Measurements from ENCODE around the gene HYCC2.
"Not testable (repeated sequence)": the region's sequence is repeated elsewhere in the genome, so short reads cannot be mapped to it uniquely, and the experiment has no call there.

HYCC2 gene

DNA sequence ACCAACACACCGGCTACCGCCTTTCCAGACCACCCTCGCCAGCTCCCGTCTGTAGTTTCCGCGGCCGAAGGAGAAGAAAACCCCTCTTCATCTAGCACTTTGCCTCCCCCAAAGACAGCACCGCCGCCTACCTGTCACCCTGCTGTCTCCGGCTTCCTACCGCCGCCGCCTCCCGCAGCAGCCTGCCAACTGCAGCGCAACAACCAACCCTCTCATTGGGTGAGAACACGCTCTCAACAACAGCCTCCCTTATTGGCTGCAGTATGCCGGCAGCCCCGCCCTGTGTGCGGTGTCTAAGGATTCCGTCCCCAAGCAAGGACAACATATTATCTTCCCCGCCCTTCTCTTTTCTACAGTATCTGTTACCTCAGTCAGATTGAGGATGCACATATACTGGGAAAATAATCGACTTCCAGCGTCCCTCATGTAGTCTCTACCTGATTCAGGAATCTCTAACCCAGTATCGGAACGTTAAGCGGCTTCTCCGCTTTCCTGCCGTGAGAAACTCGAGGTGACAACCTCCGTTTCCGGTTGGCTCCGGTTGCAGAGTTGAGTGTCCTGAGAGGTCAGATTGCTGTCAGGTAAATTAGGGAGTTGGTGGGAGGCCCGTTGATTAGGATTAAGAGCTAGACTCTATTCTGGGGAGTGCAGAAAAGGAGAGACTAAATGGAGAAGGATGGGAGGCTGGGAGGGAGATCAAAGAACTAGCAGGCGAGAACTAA lies at the start of gene HYCC2, which contains the start of gene NDUFB3:
HYCC2 (minus strand) TSS at position 193 of the 722 bp plus-strand sequence. CDS start 47,662 bp downstream, outside the sequence.
NDUFB3 (plus strand) TSS at position 523 of the 722 bp plus-strand sequence. CDS start 6,882 bp downstream, outside the sequence.
- peak; percentile 84 for DNase-seq (ENCODE audit: low read depth in 2 of 2)

DNA sequence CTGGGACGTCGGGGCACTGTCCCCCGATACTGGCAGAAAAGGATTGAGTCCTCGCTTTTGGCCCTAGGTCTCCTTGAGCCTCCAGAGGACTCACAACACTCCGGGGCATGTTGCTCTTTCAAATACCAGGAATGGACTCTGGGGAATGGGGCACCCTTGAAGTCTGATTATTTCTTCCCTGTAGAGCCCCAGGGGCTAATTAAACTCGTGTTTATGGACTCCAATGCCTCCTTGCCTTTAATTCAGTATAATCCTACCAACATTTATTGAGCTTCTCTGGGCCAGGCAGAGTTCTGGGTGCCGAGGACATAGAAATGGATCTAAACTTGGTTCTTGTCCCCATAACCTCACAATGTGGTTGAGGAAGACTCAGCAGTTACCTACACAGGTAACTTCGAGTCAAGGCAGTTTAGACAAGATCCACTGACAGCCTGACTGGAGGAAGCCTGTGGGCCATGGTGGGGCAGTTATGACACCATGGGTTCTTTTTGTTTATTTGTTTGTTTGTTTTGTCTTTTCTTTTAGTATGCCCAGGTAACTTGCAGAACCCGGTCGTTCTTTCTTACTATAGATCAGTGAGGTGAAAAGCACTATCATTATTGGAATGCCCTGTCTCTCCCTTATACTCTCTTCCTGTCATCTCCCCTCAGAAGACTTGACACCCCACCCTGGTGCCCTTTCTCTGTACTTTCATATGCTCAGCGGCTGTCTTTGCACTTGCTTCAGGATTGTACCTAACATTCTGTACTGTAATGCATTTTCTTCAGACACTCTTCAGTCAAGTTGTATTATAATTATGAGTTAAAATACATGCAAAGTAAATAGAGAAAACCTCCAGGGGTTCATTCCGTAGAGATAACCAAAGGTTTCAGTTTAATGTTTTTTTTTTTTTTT lies 47.7 kb upstream of the HYCC2 start:
- no peak for DNase-seq (ENCODE audit: low read depth in 2 of 2)

DNA sequence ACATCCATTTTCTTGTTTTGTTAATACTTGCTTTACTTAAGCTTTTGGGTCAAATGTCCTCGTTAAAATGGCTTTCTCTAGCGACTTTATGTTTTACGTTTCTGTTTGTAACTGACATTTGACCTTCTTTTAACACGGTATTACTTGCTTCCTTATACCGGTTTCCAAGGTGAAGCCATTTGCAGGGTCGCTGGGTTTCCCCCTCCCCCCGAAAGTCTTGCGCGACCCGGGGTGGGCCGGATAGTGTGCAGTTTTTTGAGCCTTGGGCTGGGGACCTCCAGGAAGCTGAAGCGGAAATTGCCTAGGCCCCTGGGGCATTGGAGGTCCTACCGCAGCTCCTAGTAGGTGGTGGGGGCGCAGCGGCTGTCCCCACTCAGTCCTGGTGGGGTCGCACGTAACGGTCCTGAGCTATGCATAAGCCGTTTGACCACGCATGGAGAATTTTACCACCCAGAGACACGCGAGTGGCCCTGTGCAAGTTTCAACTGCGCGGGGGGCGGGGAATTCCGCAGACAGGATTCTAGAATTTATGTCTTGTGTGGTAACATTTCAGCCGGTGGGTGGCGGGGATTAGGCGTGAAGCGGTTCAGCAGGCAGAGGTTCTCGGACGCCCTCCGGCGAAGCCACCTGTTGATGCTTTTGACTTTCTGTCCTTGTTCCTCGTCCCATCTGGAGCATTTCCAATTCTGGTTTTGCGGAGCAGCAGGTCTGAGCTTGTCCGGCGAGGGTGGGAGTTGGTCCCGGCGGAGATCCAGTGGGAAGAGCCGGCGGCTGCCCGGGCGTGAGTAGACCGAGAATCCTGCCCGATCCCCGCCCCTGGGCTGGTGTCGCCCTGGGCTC lies 46.9 kb upstream of the HYCC2 start:
- peak; percentile 81 to 84 for DNase-seq (ENCODE audit: low read depth in 2 of 2)

DNA sequence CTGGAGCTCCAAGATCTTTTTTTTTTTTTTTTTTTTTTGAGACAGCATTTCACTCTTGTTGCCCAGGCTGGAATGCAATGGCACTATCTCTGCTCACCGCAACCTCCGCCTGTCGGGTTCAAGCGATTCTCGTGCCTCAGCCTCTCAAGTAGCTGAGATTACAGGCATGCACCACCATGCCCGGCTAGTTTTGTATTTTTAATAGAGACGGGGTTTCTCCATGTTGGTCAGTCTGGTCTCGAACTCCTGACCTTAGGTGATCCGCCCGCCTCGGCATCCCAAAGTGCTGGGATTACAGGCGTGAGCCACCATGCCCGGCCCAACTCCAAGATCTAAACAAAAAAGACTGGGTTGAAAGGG lies 46.2 kb upstream of the HYCC2 start:
- not testable (repeated sequence) for DNase-seq (ENCODE audit: low read depth in 2 of 2)

DNA sequence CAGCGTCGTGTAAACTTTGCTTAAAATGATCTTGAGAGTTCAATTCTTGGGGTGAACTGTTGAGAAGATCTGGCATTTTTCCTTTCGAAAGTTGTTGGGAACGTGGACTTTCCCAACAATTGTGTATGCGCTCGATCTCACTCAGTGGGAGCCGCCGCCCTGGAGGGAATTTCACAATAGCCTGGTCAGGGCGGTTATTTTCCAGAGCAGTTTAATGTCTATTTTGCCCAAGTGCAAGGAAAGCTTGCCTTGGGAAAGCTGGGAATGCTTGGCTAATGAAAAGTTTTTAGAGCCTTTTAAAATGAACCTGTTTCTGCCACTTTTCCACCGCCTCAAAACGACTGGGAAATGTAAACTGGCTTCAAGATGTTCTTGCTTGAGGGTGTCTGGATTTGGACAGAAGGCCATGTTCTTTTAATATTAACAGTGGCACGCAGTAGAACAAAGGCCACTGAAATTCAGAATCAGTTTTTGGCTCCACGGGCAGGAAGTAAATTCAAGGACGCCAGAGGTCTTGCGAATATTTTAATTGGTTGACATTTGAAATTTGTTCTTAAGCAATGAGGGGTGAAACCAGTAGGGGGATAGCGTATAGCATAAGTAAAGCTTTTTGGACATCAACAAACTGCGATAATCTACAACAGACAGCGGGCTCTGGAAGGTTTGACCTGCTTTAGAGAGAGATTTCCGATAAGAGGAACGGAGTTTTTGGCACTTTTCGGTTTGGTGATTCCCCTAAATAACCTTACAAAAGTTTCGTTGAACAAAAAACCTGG lies 45.7 kb upstream of the HYCC2 start:
- DNase-seq (ENCODE audit: low read depth in 2 of 2) = no peak

DNA sequence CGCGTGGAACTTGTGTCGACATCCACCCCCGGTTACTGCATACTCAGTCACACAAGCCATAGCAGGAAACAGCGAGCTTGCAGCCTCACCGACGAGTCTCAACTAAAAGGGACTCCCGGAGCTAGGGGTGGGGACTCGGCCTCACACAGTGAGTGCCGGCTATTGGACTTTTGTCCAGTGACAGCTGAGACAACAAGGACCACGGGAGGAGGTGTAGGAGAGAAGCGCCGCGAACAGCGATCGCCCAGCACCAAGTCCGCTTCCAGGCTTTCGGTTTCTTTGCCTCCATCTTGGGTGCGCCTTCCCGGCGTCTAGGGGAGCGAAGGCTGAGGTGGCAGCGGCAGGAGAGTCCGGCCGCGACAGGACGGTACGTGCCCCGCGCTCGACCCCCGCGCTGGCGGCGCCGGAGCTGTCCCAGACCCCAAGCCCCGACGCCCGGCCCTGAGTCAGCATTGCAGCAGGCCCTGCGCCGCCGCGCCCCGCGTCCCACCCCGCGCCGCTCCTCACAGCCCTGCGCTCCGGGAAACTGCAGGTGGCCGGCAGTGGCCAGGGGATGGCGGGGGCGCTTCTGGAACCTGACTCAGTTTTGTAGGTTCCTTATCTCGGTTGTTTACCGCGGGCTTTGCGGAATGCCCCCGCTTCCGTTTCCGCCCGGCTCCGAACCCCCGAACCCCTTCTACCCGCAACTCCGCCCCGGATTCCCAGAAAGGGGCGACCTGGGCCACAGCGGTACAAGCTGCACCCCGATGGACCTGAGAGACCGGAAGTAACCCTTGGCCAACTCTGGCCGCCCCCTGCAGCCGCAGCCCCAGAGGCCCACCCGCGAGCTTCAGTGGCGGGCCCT lies 44.9 kb upstream of the HYCC2 start, which contains the start of gene CFLAR:
CFLAR (plus strand) TSS at position 50 of the 844 bp plus-strand sequence. CDS start 13,702 bp downstream, outside the sequence.
- DNase-seq (ENCODE audit: low read depth in 2 of 2) = peak; percentile 86 to 87

GRCh38 chr2:201114846-201115245 lies 43.4 kb upstream of the HYCC2 start:
- no peak for DNase-seq (ENCODE audit: low read depth in 2 of 2)

DNA sequence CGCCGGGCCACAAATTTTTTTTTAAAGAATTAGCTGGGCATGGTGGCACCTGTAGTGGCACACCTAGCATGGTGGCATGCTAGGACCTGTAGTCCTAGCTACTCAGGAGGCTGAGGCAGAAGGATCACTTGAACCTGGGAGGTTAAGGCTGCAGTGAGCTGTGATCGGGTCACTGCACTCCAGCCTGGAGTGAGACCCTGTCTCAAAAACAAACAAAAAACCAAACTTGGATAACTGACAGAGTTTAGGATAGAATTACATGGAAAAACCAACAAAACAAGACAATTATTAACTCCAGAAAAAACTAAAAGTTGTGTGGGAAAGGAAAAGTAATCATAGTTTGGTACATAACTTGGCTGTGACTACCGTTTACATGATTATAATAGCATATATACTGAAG lies 42.9 kb upstream of the HYCC2 start:
- no peak for DNase-seq (ENCODE audit: low read depth in 2 of 2)

DNA sequence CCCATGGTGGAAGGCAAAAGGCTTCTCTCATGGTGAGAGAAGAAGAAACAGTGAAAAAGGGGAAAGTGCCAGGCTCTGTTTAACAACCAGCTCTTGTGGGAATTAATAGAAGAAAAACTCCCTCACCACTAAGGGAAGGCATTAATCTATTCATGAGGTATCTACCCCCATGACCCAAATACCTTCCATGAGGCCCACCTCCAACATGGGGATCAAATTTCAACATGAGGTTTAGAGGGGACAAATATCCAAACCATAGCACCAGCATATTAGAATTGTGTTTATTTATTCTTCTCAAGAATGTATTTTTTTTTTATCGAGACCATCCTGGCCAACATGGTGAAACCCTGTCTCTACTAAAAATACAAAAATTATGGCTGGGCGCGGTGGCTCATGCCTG lies 39.6 kb upstream of the HYCC2 start:
- no peak for DNase-seq (ENCODE audit: low read depth in 2 of 2)

- no peak for DNase-seq (ENCODE audit: low read depth in 2 of 2)
Observed at GRCh38 chr2:201110615-201111014, 39.1 kb upstream of the HYCC2 start.

DNA sequence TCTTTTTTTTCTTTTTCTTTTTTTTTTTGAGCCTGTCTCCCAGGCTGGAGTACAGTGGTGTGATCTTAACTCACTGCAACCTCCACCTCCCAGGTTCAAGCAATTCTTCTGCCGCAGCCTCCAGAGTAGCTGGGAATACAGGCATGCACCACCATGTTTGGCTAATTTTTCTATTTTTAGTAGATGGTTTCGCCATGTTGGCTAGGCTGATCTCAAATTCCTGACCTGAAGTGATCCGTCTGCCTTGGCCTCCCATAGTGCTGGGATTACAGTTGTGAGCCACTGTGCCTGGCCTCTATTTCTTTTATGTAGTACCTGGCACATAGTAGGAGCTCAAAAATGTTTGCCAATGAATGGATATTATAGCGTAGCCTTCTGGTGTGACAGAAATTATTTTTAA lies 37.7 kb upstream of the HYCC2 start:
- DNase-seq (ENCODE audit: low read depth in 2 of 2) = no peak

- no peak for DNase-seq (ENCODE audit: low read depth in 2 of 2)
Observed at GRCh38 chr2:201108341-201108740, 36.9 kb upstream of the HYCC2 start.

GRCh38 chr2:201107624-201108023 lies 36.2 kb upstream of the HYCC2 start:
- no peak for DNase-seq (ENCODE audit: low read depth in 2 of 2)

GRCh38 chr2:201105759-201106158 lies 34.3 kb upstream of the HYCC2 start:
- no peak for DNase-seq (ENCODE audit: low read depth in 2 of 2)

GRCh38 chr2:201100497-201100896 lies 29.0 kb upstream of the HYCC2 start:
- DNase-seq (ENCODE audit: low read depth in 2 of 2) = no peak

DNA sequence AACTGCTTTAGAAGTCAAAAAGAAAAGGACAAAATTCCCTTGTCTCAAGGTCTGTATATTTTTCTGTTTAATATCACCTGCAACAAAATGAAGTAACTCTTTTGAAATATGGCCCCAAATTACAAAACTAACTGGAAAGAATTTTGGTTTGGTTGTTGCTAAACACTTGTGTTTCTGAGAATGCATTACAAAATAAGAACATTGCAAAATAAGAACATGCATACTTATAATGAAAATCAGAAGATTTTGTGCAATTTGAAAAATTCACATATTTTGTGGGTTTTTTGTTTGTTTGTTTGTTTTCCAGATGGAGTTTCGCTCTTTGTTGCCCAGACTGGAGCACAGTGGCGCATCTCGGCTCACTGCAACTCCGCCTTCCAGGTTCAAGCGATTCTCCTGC lies 22.1 kb upstream of the HYCC2 start:
- DNase-seq (ENCODE audit: low read depth in 2 of 2) = no peak

DNA sequence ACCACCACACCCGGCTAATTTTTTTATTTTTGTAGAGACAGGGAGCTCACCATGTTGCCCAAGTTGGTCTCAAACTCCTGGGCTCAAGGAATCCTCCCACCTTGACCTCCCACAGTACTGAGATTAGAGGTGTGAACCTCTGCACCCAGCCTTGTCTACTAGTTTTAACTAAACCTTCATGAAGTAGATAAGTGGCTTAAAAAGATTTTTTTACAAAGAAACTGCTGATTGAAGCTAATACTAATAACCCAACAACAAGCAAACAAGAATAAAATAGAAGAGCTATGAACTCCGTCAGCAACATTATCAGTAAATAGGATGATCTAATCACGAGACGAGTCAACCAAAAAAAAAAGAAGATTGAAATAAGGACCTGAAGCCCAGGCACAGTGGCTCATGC lies 19.1 kb upstream of the HYCC2 start:
- DNase-seq (ENCODE audit: low read depth in 2 of 2) = no peak

DNA sequence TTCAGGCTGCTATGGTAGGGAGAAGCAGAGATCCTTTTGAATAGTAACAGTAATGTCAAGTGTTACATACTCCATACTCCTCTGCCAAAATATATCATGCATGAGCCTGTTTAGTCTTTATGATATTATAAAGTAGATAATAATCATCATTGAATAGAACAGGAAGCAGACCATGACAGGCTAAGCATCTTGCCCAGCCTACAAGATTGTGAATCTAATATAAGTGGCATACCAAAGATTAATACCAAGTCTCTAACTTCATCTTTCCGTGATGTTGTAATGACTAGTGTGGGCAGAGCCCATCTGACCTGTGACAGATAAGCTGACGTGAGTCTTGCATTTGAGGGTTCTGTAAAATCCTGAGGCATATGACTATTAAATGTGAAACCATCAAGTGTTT lies 13.4 kb upstream of the HYCC2 start:
- DNase-seq (ENCODE audit: low read depth in 2 of 2) = no peak

DNA sequence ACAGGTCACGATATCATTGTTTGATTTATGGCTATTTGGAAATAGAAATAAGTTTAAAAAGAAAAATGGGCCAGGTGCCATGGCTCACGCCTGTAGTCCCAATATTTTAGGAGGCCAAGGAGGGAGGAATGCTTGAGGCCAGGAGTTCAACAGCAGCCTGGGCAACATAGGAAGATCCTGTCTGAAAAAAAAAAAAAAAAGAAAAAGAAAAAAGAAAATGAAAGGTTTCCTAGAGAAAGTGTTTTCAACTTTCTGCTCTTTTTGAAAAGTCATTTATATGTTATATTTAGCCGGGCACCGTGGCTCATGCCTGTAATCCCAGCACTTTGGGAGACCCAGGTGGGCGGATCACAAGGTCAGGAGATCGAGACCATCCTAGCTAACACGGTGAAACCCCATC lies 3.5 kb upstream of the HYCC2 start:
- DNase-seq (ENCODE audit: low read depth in 2 of 2) = no peak

GRCh38 chr2:201073071-201073470 lies 1.6 kb upstream of the HYCC2 start:
- no peak for DNase-seq (ENCODE audit: low read depth in 2 of 2)

Measured in stimulated activated CD8-positive, alpha-beta memory T cell treated with anti-CD3 and anti-CD28 coated beads, Interleukin-15, amount 100 ng/mL, for 48 hours (primary cell).